GM23338 (cell line): ENCODE data around the gene HOXA11. TPM values are rescaled to one million over a fixed set of nuclear protein-coding genes. Genes with fewer than 3 reads are reported as not detected.

Source experiments
- ATAC-seq: fragments of 200-7000 bp; cut with Tn5 transposase; 3 replicates; pipeline ENCODE4 v1.9.1; 2020
- DNase-seq: peaks from one replicate; pipeline ENCODE4 v3.0.0-alpha.2; 2015; ENCODE audit warnings: low spot score
- H2AFZ ChIP-seq: fragments of 200-600 bp; sonication (generic); 2 replicates; pipeline ENCODE4 v1.8.0; 2016; ENCODE audit warnings: antibody characterized with exemption, mild to moderate bottlenecking, moderate library complexity
- H3F3A ChIP-seq: fragments of 200-600 bp; sonication (generic); replicated peaks from 2 replicates; pipeline ENCODE4 v1.8.0; 2017; ENCODE audit warnings: antibody characterized with exemption, mixed run types, low read depth
- H3K27ac ChIP-seq: fragments of 200-600 bp; sonication (generic); 2 replicates; pipeline ENCODE4 v1.6.1; 2016; ENCODE audit warnings: low read depth
- H3K27me3 ChIP-seq: fragments of 200-600 bp; sonication (generic); 2 replicates; pipeline ENCODE4 v1.8.0; 2016; ENCODE audit warnings: mild to moderate bottlenecking, mixed run types, moderate library complexity; ENCODE audit not compliant: insufficient read depth
- H3K36me3 ChIP-seq: fragments of 200-600 bp; sonication (generic); 2 replicates; pipeline ENCODE4 v1.8.0; 2016; ENCODE audit warnings: mild to moderate bottlenecking; ENCODE audit not compliant: insufficient read depth
- H3K4me1 ChIP-seq: fragments of 200-600 bp; sonication (generic); 2 replicates; pipeline ENCODE4 v1.8.0; 2016; ENCODE audit warnings: mild to moderate bottlenecking, moderate library complexity; ENCODE audit not compliant: insufficient read depth
- H3K4me2 ChIP-seq: fragments of 200-600 bp; sonication (generic); 2 replicates; pipeline ENCODE4 v1.7.1; 2017; ENCODE audit warnings: mixed run types
- H3K4me3 ChIP-seq: fragments of 200-600 bp; sonication (generic); 2 replicates; pipeline ENCODE4 v1.6.1; 2016; ENCODE audit warnings: mixed run types
- H3K79me2 ChIP-seq: fragments of 200-600 bp; sonication (generic); replicated peaks from 2 replicates; pipeline ENCODE4 v1.8.0; 2017; ENCODE audit warnings: mild to moderate bottlenecking; ENCODE audit not compliant: insufficient read depth
- H3K9me2 ChIP-seq: fragments of 200-600 bp; sonication (generic); 2 replicates; pipeline ENCODE4 v1.8.0; 2017; ENCODE audit not compliant: insufficient read depth
- H4K20me1 ChIP-seq: fragments of 200-600 bp; sonication (generic); replicated peaks from 2 replicates; pipeline ENCODE4 v1.8.0; 2017; ENCODE audit warnings: mild to moderate bottlenecking; ENCODE audit not compliant: insufficient read depth
- H3K27ac Mint-ChIP-seq: 2 replicates; pipeline ENCODE4 v1.8.0; 2020; ENCODE audit warnings: inconsistent platforms, mild to moderate bottlenecking, moderate library complexity, mixed read lengths
- H3K27me3 Mint-ChIP-seq: 3 replicates; pipeline ENCODE4 v1.8.0; 2022; ENCODE audit warnings: low read depth, mild to moderate bottlenecking, moderate library complexity, mixed read lengths, inconsistent platforms; ENCODE audit not compliant: insufficient read depth, poor library complexity
- H3K36me3 Mint-ChIP-seq: 3 replicates; pipeline ENCODE4 v1.8.0; 2021; ENCODE audit warnings: low read depth, mild to moderate bottlenecking, inconsistent platforms, moderate library complexity, mixed read lengths
- H3K4me1 Mint-ChIP-seq: 3 replicates; pipeline ENCODE4 v1.8.0; 2020; ENCODE audit warnings: mild to moderate bottlenecking, inconsistent platforms, mixed read lengths
- H3K4me3 Mint-ChIP-seq: 3 replicates; pipeline ENCODE4 v1.8.0; 2021; ENCODE audit warnings: moderate library complexity, mild to moderate bottlenecking, inconsistent platforms, mixed read lengths
- H3K9me3 Mint-ChIP-seq: 3 replicates; pipeline ENCODE4 v1.8.0; 2020; ENCODE audit warnings: moderate library complexity, mild to moderate bottlenecking, inconsistent platforms, mixed read lengths
- CREB1 ChIP-seq: fragments of 250-450 bp; sonication (Bioruptor Pico); IDR thresholded peaks from 2 replicates; pipeline ENCODE4 v1.5.0; 2020; ENCODE audit warnings: low read depth, mild to moderate bottlenecking, moderate library complexity
- EZH2 ChIP-seq: fragments of 200-600 bp; sonication (generic); IDR thresholded peaks from one replicate; pipeline ENCODE4 v1.8.0; 2017; ENCODE audit warnings: antibody characterized with exemption, mild to moderate bottlenecking, low read depth; ENCODE audit not compliant: unreplicated experiment
- EZH2phosphoT487 ChIP-seq: fragments of 200-600 bp; sonication (generic); IDR thresholded peaks from one replicate; pipeline ENCODE4 v1.8.1; 2018; ENCODE audit warnings: antibody characterized with exemption; ENCODE audit not compliant: unreplicated experiment
- JUNB ChIP-seq: IDR thresholded peaks from one replicate; pipeline ENCODE4 v1.6.1; 2016; ENCODE audit warnings: antibody characterized with exemption; ENCODE audit not compliant: unreplicated experiment
- NANOG ChIP-seq: IDR thresholded peaks from 2 replicates; pipeline ENCODE4 v1.6.1; 2016; ENCODE audit warnings: antibody characterized with exemption, borderline replicate concordance
- POLR2AphosphoS5 ChIP-seq: IDR thresholded peaks from 2 replicates; pipeline ENCODE4 v1.6.1; 2016; ENCODE audit warnings: antibody characterized with exemption, low read depth
- STAT1 ChIP-seq: IDR thresholded peaks from one replicate; pipeline ENCODE4 v1.6.1; 2016; ENCODE audit warnings: antibody characterized with exemption; ENCODE audit not compliant: unreplicated experiment
- ZNF114 ChIP-seq: fragments of 250-450 bp; sonication (Bioruptor Pico); IDR thresholded peaks from 2 replicates; pipeline ENCODE4 v1.5.0; 2020; ENCODE audit warnings: mild to moderate bottlenecking, moderate library complexity
- ZNF331 ChIP-seq: fragments of 250-450 bp; sonication (Bioruptor Pico); IDR thresholded peaks from 2 replicates; pipeline ENCODE4 v1.5.0; 2020; ENCODE audit warnings: low read depth, mild to moderate bottlenecking, moderate library complexity
- ZNF462 ChIP-seq: fragments of 250-450 bp; sonication (Bioruptor Pico); IDR thresholded peaks from 2 replicates; pipeline ENCODE4 v1.5.0; 2020; ENCODE audit warnings: mild to moderate bottlenecking, moderate library complexity
- polyA plus RNA-seq: library from polyadenylated mRNA; unstranded; fragments of >200 nt; fragmentation: Nextera tagmentation; extraction: Ambion mirVana; gene quantifications from 2 replicates; pipeline ENCODE4 v1.2.1, GENCODE V29; 2016
- total RNA-seq: library from RNA; depleted of rRNA; stranded (reverse); fragments of >200 nt; shearing (Covaris generic); gene quantifications from 2 replicates; pipeline ENCODE4 v1.2.3, GENCODE V29; 2014

The HOXA11 gene
- total and polyA plus RNA-seq, 2 experiments from 2014 or later = not detected

GRCh38 chr7:27219821-27220220 lies 34.8 kb upstream of the HOXA11 start:
- Histone ChIP-seq H3K4me3 (peak overlapping the region; percentile 42; the same call in 1 of the 2 replicates), H2AFZ (no peak overlapping the region), H3F3A (peaks cover 22% of the 10 kb centered on the region; the same call in 1 of the 2 replicates), H3K9me2 (no peaks in the 10 kb centered on the region), H3K36me3 (no peaks in the 10 kb centered on the region), H4K20me1 (peaks cover 26% of the 10 kb centered on the region), H3K79me2 (no peaks in the 10 kb centered on the region), H3K27me3 (peaks cover 100% of the 10 kb centered on the region), H3K4me2 (peak overlapping the region; percentile 67; the same call in 1 of the 2 replicates), H3K4me1 (peaks cover 55% of the 10 kb centered on the region), H3K27ac (no peak overlapping the region)
- TF ChIP-seq STAT1 = no peak
- no peak for TF ChIP-seq ZNF462 (CRISPR knock-in tag)
- no peak for TF ChIP-seq EZH2
- TF ChIP-seq ZNF114 = no peak
- TF ChIP-seq ZNF331 (CRISPR knock-in tag) = no peak
- no peak for TF ChIP-seq NANOG
- no peak for TF ChIP-seq EZH2phosphoT487
- no peak for TF ChIP-seq JUNB
- TF ChIP-seq CREB1 = no peak
- TF ChIP-seq POLR2AphosphoS5 = no peak
- Mint-ChIP-seq H3K4me3 (peak overlapping the region; percentile 14; the same call in 1 of the 3 replicates), H3K36me3 (no peaks in the 10 kb centered on the region; the same call in 2 of the 3 replicates), H3K4me1 (peaks cover 26% of the 10 kb centered on the region), H3K27ac (no peak overlapping the region), H3K9me3 (no peaks in the 10 kb centered on the region; the same call in 2 of the 3 replicates), H3K27me3 (peaks cover 98% of the 10 kb centered on the region)
- DNase-seq (no peak), ATAC-seq (peak; percentile 54)
